PC-3 (cell line): ENCODE results near the gene MATN4.

Experiments
- CTCF ChIP-seq: fragments of 300-600 bp; sonication (generic); conservative IDR thresholded peaks from 2 replicates; pipeline ENCODE4 v1.5.1; 2017; ENCODE audit warnings: antibody characterized with exemption, low read depth, mild to moderate bottlenecking, low read length
- EZH2 ChIP-seq: fragments of 300-600 bp; sonication (generic); IDR thresholded peaks from one replicate; pipeline ENCODE4 v1.6.1; 2017; ENCODE audit warnings: antibody characterized with exemption, mild to moderate bottlenecking, low read length; ENCODE audit not compliant: unreplicated experiment

DNA sequence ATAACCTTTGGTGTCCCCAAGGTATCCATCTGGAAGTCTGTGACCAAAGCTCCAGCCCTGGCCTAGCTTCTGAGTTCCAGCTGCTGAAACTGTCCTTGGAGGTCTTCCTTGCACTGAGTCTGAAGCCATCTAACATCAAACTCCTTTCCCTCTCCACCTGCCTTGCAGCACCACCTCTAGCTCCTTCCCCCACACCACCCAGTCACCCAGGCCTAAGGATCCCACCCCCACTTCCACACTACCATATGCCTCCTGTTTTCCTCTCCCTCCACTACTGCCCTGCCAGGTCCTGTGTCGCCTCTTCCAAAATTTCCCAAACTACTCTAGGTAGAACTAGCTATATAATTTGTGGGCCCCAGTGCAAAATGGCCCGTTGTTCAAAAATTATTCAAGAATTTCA is 10.8 kb upstream of the MATN4 start:
- no peak for TF ChIP-seq CTCF
- TF ChIP-seq EZH2: no peak
